CD4-positive, alpha-beta T cell treated with Interleukin-21 for 1 hour (primary cell): ENCODE results near the gene MAP3K2.
A peak's percentile ranks its signal among the peaks of the same experiment; 100 is the strongest.

Source experiments
- DNase-seq: peaks from one replicate; pipeline ENCODE4 v3.0.0-alpha.2; 2020

Gene MAP3K2

DNA sequence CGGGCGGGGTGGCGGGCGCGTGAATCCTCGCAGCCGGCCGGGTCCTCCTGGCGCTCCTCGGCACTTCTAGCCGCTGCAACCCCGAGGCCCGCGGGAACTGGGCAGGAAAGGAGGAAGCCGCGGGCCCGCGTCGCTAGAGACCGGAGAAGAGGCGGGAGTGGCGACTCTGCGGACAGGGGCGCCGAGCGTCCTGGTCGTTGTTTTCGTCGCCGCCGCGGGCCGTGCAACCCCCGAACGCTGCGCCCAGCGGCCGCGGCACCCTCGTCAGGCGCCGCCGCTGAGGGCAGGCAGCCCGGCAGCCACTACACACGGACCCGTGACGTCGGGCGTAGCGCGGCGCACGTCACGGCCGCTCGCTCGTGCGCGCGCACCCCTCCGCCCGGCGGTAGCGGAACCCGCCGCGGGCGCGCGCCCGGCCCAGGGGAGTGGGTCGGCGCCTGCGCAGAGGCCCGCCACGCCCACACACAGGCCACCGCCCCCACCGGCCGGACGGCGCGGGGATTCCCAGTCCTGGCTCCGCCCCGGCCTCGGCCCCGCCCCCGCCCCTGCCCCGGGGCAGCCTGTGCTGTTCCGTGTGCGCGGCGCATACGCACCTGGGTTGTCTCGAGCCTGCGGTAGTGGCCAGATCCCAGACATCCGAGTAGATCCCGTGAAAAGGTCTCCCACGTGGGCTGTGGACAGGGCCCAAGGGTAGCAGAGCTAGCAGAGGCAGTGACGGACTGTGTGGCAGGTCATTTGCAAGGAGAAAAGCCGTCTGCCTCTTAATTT is at the start of gene MAP3K2:
Gene MAP3K2, minus strand, starts transcription at position 321 of the 768 bp plus-strand sequence. CDS start 44,846 bp downstream, outside the sequence.
- peak; percentile 95 for DNase-seq

GRCh38 chr2:127437056-127437455 is 49.3 kb upstream of the MAP3K2 start:
- DNase-seq, result no peak

DNA sequence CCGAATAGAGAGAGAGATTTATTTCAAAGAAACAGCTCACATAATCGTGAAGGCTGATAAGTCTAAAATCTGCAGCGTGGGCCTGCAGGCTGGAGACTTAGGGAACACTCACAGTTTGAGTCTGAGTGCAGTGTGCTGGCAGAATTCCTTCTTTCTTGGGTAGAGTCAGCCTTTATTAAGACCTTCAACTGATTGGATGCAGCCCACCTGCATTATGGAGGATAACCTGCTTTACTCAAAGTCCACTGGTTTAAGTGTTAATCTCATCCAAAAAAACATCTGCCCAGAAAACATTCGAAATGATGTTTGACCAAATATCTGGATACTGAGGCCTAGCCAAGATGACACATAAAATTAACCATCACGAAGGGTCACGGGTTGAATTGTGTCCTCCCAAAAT is 46.7 kb upstream of the MAP3K2 start:
- no peak for DNase-seq

GRCh38 chr2:127431408-127432023 is 43.7 kb upstream of the MAP3K2 start:
- DNase-seq, result no peak

GRCh38 chr2:127429844-127430425 is 42.2 kb upstream of the MAP3K2 start:
- DNase-seq, result no peak

DNA sequence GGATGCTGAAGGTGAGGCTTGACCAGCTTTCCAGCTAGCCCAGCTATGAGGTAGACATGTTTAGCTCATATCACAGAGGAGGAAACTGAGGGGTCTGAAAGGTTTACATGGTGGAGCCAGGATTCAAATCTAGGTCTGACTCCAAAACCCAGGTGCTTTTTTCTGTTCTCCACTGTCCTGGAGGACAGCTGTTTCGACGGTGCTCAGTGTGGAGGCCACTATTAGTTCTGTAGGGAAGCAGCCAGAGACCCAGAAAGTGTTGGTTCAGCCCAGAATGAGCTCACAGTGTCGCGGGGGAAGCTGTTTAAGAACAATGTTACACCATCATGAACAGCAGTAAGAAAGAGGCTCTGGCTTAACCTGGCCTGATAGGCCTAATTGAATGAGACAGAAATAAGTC is 41.5 kb upstream of the MAP3K2 start:
- no peak for DNase-seq

- no peak for DNase-seq
These were observed 41.0 kb upstream of the MAP3K2 start for GRCh38 chr2:127428815-127429109.

DNA sequence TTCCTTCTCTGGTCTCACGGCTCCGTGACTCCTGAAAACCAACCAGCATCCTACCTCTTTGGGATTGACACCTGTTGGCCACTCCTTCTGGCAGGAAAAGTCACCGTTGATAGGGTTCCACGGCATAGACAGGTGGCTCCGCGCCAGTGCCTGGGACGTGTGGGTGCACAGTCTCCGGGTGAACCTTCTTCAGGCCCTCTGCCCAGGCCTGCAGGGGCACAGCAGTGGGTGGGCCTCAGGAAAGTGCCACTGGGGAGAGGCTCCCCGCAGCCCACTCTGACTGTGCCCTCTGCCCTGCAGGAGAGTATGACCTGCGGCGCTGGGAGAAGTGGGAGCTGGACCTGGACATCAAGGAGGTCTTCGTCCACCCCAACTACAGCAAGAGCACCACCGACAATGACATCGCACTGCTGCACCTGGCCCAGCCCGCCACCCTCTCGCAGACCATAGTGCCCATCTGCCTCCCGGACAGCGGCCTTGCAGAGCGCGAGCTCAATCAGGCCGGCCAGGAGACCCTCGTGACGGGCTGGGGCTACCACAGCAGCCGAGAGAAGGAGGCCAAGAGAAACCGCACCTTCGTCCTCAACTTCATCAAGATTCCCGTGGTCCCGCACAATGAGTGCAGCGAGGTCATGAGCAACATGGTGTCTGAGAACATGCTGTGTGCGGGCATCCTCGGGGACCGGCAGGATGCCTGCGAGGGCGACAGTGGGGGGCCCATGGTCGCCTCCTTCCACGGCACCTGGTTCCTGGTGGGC is 40.5 kb upstream of the MAP3K2 start:
- DNase-seq, result no peak

DNA sequence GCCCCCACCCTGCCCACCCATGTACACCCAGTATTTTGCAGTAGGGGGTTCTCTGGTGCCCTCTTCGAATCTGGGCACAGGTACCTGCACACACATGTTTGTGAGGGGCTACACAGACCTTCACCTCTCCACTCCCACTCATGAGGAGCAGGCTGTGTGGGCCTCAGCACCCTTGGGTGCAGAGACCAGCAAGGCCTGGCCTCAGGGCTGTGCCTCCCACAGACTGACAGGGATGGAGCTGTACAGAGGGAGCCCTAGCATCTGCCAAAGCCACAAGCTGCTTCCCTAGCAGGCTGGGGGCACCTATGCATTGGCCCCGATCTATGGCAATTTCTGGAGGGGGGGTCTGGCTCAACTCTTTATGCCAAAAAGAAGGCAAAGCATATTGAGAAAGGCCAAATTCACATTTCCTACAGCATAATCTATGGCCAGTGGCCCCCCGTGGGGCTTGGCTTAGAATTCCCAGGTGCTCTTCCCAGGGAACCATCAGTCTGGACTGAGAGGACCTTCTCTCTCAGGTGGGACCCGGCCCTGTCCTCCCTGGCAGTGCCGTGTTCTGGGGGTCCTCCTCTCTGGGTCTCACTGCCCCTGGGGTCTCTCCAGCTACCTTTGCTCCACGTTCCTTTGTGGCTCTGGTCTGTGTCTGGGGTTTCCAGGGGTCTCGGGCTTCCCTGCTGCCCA is 39.7 kb upstream of the MAP3K2 start:
- DNase-seq, result no peak

DNA sequence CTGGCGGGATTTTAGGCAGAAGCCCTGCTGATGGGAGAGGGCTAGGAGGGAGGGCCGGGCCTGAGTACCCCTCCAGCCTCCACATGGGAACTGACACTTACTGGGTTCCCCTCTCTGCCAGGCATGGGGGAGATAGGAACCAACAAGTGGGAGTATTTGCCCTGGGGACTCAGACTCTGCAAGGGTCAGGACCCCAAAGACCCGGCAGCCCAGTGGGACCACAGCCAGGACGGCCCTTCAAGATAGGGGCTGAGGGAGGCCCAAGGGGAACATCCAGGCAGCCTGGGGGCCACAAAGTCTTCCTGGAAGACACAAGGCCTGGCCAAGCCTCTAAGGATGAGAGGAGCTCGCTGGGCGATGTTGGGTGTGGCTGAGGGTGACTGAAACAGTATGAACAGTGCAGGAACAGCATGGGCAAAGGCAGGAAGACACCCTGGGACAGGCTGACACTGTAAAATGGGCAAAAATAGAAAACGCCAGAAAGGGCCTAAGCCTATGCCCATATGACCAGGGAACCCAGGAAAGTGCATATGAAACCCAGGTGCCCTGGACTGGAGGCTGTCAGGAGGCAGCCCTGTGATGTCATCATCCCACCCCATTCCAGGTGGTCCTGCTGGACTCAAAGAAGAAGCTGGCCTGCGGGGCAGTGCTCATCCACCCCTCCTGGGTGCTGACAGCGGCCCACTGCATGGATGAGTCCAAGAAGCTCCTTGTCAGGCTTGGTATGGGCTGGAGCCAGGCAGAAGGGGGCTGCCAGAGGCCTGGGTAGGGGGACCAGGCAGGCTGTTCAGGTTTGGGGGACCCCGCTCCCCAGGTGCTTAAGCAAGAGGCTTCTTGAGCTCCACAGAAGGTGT is 39.0 kb upstream of the MAP3K2 start:
- no peak for DNase-seq

DNA sequence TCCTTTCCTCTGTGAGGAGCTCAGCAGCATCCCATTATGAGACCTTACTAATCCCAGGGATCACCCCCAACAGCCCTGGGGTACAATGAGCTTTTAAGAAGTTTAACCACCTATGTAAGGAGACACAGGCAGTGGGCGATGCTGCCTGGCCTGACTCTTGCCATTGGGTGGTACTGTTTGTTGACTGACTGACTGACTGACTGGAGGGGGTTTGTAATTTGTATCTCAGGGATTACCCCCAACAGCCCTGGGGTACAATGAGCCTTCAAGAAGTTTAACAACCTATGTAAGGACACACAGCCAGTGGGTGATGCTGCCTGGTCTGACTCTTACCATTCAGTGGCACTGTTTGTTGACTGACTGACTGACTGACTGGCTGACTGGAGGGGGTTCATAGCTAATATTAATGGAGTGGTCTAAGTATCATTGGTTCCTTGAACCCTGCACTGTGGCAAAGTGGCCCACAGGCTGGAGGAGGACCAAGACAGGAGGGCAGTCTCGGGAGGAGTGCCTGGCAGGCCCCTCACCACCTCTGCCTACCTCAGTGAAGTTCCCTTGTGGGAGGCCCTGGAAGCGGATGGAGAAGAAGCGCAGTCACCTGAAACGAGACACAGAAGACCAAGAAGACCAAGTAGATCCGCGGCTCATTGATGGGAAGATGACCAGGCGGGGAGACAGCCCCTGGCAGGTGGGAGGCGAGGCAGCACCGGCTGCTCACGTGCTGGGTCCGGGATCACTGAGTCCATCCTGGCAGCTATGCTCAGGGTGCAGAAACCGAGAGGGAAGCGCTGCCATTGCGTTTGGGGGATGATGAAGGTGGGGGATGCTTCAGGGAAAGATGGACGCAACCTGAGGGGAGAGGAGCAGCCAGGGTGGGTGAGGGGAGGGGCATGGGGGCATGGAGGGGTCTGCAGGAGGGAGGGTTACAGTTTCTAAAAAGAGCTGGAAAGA is 38.0 kb upstream of the MAP3K2 start:
- DNase-seq, result no peak

GRCh38 chr2:127424598-127425520 is 37.1 kb upstream of the MAP3K2 start:
- DNase-seq, result no peak

DNA sequence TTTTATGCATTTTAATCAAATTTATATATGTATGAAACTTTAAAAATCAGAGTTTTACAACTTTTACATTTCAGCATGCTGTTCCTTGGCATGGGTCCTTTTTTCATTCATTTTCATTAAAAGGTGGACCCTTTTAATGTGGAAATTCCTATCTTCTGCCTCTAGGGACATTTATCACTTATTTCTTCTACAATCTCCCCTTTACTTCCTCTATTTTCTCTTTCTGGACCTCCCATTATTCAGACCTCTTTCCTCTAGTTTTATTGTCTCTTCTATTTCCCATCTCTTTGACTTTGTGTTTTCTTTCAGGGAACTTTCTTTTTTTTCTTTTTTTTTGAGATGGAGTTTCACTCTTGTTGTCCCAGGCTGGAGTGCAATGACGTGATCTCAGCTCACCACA is 36.1 kb upstream of the MAP3K2 start:
- DNase-seq, result no peak

DNA sequence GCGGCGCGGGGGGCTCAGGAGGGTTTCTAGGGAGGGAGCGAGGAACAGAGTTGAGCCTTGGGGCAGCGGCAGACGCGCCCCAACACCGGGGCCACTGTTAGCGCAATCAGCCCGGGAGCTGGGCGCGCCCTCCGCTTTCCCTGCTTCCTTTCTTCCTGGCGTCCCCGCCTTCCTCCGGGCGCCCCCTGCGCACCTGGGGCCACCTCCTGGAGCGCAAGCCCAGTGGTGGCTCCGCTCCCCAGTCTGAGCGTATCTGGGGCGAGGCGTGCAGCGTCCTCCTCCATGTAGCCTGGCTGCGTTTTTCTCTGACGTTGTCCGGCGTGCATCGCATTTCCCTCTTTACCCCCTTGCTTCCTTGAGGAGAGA is 35.7 kb upstream of the MAP3K2 start:
- DNase-seq, result no peak

GRCh38 chr2:127422559-127423477 is 35.0 kb upstream of the MAP3K2 start:
- DNase-seq, result no peak

GRCh38 chr2:127421871-127422558 is 34.2 kb upstream of the MAP3K2 start:
- DNase-seq, result no peak

- DNase-seq, result no peak
These were observed 33.5 kb upstream of the MAP3K2 start for GRCh38 chr2:127421116-127421800.
